IgD-negative memory B cell (primary cell): ENCODE measurements around the gene ATF6. TPM values are rescaled to one million over a fixed set of nuclear protein-coding genes. Genes with fewer than 3 reads are reported as not detected.

Experiments used
- H3K27ac Mint-ChIP-seq, 3 donors: one replicate each; pipeline ENCODE4 v1.8.0; 2020 to 2022; ENCODE audit warnings: mild to moderate bottlenecking in 3 of 3, mixed read lengths in 3 of 3, moderate library complexity in 1 of 3
- H3K27me3 Mint-ChIP-seq: one replicate; pipeline ENCODE4 v1.8.0; 2021; ENCODE audit warnings: mixed read lengths
- H3K36me3 Mint-ChIP-seq: one replicate; pipeline ENCODE4 v1.8.0; 2020; ENCODE audit warnings: mild to moderate bottlenecking, mixed read lengths
- H3K4me1 Mint-ChIP-seq, 3 donors: one replicate each; pipeline ENCODE4 v1.8.0; 2020 to 2022; ENCODE audit warnings: mixed read lengths in 3 of 3, mild to moderate bottlenecking in 1 of 3
- H3K4me3 Mint-ChIP-seq, 4 donors: one replicate each; pipeline ENCODE4 v1.8.0; 2020 to 2022; ENCODE audit warnings: mild to moderate bottlenecking in 4 of 4, mixed read lengths in 4 of 4, moderate library complexity in 3 of 4
- H3K9me3 Mint-ChIP-seq, 3 donors: one replicate each; pipeline ENCODE4 v1.8.0; 2020 to 2021; ENCODE audit warnings: mixed read lengths in 3 of 3, mild to moderate bottlenecking in 1 of 3
- polyA plus RNA-seq: library from polyadenylated mRNA; unstranded; fragments of 300-500 nt; fragmentation: Illumina TruSeq; gene quantifications from one replicate; pipeline ENCODE4 v1.2.3, GENCODE V29; 2021

ATF6 gene
- polyA plus RNA-seq, 1 donor from 2014 or later: 14.3 TPM

DNA sequence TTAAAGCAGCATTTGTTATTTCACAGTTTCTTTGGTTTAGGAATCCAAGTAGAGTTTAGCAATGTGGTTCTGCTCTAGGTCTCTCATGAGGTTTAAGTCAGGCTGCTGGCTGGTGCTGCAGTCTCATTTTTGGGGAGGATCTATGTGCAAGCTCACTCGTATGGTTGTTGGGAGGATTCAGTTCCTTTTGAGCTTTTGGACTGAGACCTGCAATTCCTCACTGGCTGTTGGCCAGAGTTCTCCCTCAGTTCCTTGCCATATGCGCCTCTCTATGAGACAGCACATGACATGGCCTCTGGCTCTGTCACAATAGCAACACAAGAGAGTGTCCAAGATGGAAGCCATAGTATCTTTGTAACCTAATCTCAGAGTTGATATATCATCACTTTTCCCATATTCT lies 166.5 kb downstream of the ATF6 start:
- H3K36me3 Mint-ChIP-seq: peaks cover 19% of the 10 kb centered on the region
- H3K4me3 Mint-ChIP-seq: no peak overlapping the region
- no peaks in the 10 kb centered on the region for H3K9me3 Mint-ChIP-seq
- no peaks in the 10 kb centered on the region for H3K27me3 Mint-ChIP-seq
- H3K4me1 Mint-ChIP-seq: peaks cover 8 to 14% (median 8%) of the 10 kb centered on the region in 3 donors
- H3K27ac Mint-ChIP-seq: no peak overlapping the region

DNA sequence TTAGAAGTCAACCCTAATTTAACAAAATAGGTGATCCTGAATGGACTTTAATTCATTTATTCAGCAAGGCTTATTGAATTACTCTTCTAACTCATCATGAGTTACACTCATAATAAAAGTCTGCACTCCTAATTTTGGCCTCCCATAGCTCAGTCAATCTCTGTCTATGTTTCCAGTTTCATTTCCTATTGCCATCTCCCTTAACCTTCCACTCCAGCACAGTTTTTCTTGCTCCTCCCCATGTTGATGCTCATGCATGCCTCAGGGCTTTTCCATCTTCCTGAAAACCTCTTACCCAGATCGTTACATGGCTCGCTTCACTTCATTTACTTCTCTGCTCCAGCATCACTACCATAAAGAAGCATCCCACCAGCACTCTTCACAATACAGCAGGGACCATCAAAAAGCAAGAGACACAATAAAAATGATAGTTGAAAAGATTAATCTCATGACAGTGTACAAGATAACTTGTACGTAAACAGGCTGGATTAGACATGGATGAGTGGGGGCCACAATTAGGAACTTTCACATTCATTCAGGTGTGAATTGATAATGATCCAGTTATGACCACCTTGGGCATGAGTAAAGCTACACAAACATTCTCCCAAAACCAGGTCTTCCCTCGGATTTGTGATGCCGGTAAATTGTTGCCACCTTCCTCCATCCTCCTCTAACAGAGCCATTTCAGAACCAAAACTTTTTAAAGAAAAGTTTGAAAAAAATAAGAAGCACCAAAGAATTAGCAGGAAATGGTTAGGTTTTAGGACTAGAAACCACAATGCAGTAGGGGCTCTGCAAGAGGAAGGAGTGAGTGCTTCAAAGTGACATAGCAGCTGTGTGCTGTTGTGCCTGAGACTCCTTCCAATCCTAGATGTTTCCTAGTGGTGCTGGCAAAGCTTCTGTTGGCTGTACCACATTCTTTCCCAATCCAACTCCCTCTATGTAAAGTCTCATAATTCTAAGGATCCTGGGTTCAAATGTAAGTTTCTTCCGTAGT lies 167.8 kb downstream of the ATF6 start:
- no peak overlapping the region for H3K4me3 Mint-ChIP-seq
- H3K36me3 Mint-ChIP-seq: peaks cover 18% of the 10 kb centered on the region
- no peaks in the 10 kb centered on the region for H3K27me3 Mint-ChIP-seq
- no peak overlapping the region for H3K27ac Mint-ChIP-seq
- peaks cover 8 to 14% (median 8%) of the 10 kb centered on the region in 3 donors for H3K4me1 Mint-ChIP-seq
- no peaks in the 10 kb centered on the region for H3K9me3 Mint-ChIP-seq

DNA sequence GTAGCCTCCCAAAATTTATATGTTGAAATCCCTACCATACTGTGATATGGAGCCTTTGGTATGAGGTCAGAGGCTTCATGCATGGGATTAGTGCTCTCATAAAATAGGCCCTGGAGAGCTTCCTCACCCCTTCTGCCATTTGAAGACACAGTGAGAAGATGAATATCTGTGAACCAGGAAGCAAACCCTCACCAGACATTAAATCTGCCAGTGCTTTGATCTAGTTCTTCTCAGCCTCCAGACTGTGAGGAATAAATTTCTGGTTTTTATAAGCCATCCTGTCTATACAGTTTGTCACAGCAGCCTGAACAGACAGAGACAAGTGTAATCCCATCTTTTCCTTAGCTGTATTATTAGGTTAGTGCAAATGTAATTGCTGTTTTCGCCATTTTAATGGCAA lies 169.1 kb downstream of the ATF6 start:
- peaks cover 18% of the 10 kb centered on the region for H3K36me3 Mint-ChIP-seq
- no peak overlapping the region for H3K27ac Mint-ChIP-seq
- H3K4me1 Mint-ChIP-seq: peaks cover 8 to 14% (median 8%) of the 10 kb centered on the region in 3 donors
- no peak overlapping the region for H3K4me3 Mint-ChIP-seq
- no peaks in the 10 kb centered on the region for H3K27me3 Mint-ChIP-seq
- no peaks in the 10 kb centered on the region for H3K9me3 Mint-ChIP-seq

DNA sequence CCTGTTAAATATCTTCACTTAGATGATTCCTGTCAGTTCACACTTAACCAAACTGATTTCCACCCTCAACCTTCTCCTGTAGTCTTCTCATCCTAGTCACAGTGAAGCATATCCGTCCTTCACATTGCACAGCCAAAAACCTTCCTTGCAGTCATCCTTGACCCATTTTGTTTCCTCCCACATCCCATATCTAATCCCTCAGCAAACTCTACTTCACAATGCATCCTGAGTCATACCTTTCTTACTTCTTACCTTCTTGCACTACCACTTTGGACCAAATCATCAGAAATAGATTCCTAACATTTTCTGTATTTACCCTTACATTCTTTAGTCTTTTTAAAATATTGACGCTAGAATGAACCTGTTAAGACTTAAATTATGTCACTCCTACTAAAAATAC lies 170.7 kb downstream of the ATF6 start:
- peaks cover 4 to 14% (median 8%) of the 10 kb centered on the region in 3 donors for H3K4me1 Mint-ChIP-seq
- H3K27ac Mint-ChIP-seq: no peak overlapping the region
- peaks cover 21% of the 10 kb centered on the region for H3K36me3 Mint-ChIP-seq
- no peaks in the 10 kb centered on the region for H3K27me3 Mint-ChIP-seq
- H3K4me3 Mint-ChIP-seq: no peak overlapping the region
- H3K9me3 Mint-ChIP-seq: no peaks in the 10 kb centered on the region

DNA sequence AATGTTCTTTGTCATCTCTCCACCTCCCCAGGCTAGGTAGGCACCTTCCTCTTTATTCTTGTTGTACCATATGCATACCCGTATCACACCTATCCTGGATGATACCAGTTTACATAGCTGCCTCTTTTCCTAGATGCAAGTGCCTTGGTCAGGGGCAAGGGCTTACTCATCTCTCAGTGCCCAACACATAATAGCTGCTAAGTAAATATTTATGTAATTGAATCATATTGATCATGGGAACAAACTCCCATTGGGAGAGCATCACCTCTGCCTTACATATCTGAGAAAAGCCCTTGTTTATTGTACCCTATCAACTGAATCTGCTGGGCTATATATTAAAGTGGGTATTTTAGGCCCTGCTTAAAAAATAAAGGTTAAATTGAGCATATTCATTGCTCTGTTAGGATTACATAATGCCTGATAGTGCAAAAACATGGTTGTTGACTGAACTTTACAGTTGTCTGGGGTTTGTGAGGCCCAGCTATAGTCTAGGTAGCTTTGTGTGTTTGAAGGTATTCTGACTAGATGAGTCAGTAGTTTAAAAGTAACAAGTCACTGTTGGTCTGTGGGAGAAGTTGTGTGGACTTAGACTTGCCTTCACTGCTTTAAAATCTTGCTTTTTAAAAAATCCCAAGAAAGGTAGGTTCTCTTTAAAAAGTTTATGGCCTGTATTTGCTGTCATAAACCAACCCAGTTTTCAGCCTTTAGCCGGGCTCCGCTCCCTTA lies 174.9 kb downstream of the ATF6 start:
- H3K4me1 Mint-ChIP-seq: peaks cover 0 to 2% (median 0%) of the 10 kb centered on the region in 3 donors
- H3K36me3 Mint-ChIP-seq: peaks cover 25% of the 10 kb centered on the region
- peak overlapping the region in 1 of 3 donors; percentile 32 for H3K27ac Mint-ChIP-seq
- H3K9me3 Mint-ChIP-seq: no peaks in the 10 kb centered on the region
- H3K27me3 Mint-ChIP-seq: no peaks in the 10 kb centered on the region
- H3K4me3 Mint-ChIP-seq: no peak overlapping the region

DNA sequence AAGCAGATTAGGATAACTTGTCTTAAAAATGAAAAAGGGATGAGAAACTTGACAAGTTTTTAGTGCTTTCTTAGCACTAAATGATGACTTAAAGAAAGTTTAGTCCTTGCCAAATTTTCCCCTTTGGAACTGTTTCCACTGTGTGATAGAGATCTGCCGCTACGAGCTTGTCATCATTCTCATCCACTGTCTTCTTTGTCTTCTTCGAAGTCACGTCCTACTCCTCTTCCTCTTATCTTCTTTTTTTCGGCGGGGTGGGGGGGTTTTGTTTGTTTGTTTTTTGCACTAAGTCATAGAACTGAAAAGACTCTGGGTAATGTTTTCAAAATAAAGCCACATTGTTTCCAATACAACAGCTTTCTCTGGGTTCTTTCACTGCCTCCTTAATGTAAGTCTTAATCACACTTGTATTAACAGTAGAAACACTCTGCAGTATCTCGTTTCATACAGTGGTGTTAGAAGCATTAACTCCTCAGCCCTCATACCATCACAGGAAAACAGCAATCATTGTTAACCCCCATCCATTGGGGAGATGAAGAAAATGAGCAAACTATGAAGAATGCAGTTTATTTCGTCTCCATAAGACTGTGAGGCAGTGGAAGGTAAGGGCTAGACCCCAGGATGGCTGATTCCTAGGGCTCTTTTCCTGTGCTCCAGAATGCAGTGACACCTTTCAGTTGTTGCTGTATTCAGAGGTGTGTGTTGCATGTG lies 175.8 kb downstream of the ATF6 start:
- H3K4me3 Mint-ChIP-seq: no peak overlapping the region
- H3K4me1 Mint-ChIP-seq: peaks cover 0 to 2% (median 0%) of the 10 kb centered on the region in 3 donors
- H3K27ac Mint-ChIP-seq: no peak overlapping the region

DNA sequence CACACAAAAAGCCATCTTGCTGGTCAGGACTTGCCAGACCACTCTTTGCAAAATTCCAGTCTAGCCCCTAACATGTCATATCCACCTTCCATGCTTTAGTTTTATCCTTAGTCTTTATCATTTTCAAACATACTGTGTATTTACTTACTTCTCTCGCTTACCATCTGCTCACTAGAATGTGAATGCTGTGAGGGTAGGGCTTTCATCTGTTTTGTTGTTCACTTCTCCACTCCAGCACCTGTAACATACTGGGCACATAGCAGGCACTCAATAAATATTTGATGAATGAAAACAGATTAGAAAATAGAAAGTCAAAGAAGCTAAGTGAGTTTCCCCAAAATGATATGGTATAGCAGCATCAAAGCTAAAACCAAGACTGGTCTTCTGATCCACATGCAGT lies 177.6 kb downstream of the ATF6 start:
- peaks cover 19% of the 10 kb centered on the region for H3K36me3 Mint-ChIP-seq
- H3K4me3 Mint-ChIP-seq: peak overlapping the region in 1 of 4 donors; percentile 7
- H3K27me3 Mint-ChIP-seq: no peaks in the 10 kb centered on the region
- H3K4me1 Mint-ChIP-seq: peaks cover 0 to 2% (median 0%) of the 10 kb centered on the region in 3 donors
- H3K27ac Mint-ChIP-seq: peak overlapping the region in 1 of 3 donors; percentile 2
- no peaks in the 10 kb centered on the region for H3K9me3 Mint-ChIP-seq

More for the DNA sequence above, 175.8 kb downstream of the ATF6 start:
- Mint-ChIP-seq H3K36me3 (peaks cover 22% of the 10 kb centered on the region), H3K27me3 (no peaks in the 10 kb centered on the region), H3K9me3 (no peaks in the 10 kb centered on the region)

DNA sequence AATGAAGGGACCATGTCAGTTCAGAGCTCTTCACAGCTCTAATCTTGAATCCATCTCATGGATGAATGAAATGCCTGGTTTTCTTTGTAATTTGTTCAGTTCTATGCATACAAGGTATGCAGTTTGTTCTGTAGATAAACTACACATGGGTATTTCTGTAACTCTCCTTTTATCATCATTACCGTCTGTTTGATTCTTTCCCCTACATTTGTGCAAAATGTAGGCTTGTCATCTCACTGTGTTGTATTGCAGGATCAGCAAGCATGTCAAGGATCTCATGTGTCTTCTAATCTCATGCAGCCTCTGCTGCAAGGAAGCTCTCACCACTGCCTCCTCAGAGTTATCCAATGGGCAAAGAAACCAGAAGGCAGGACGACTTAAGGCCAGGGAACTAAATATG lies 178.3 kb downstream of the ATF6 start:
- no peak overlapping the region for H3K4me3 Mint-ChIP-seq
- no peaks in the 10 kb centered on the region for H3K27me3 Mint-ChIP-seq
- no peak overlapping the region for H3K27ac Mint-ChIP-seq
- peaks cover 19% of the 10 kb centered on the region for H3K36me3 Mint-ChIP-seq
- no peaks in the 10 kb centered on the region for H3K9me3 Mint-ChIP-seq
- H3K4me1 Mint-ChIP-seq: peaks cover 0 to 2% (median 0%) of the 10 kb centered on the region in 3 donors

DNA sequence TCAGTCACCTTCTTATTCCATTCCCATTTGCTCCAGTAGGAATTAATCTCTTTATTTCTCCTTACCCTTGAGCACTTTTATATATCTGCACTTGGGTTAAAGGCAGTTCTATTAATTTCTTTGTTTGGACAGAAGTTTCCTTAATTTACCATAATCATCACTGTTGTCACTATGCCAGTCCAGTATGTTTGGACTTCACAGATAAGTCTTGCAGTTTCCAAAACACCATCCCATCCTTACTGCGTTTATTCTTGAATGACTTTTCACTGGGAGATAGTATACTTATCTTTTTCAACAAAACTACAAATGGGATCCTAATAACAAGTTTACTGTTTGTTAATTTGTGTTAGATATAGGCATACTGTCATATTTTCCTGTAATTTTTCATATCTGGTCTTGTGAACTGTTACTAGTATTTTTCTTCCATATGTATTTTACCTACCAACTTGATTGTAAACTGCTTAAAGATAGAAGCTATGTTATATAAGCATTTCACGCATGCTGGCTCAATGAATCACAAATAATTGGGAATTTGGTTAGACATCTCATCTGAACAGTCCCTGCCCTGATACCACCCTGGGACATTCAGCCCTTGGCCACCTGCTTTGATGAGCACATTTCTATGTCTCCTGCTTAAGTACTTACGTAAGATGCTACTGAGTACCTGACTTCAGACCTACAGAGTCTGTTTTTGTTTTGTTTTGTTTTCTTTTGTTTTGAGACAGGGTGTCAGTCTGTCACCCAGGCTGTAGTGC lies 179.4 kb downstream of the ATF6 start:
- peaks cover 0 to 2% (median 0%) of the 10 kb centered on the region in 3 donors for H3K4me1 Mint-ChIP-seq
- no peak overlapping the region for H3K4me3 Mint-ChIP-seq
- H3K36me3 Mint-ChIP-seq: peaks cover 21% of the 10 kb centered on the region
- no peak overlapping the region for H3K27ac Mint-ChIP-seq
- H3K9me3 Mint-ChIP-seq: no peaks in the 10 kb centered on the region
- H3K27me3 Mint-ChIP-seq: no peaks in the 10 kb centered on the region

DNA sequence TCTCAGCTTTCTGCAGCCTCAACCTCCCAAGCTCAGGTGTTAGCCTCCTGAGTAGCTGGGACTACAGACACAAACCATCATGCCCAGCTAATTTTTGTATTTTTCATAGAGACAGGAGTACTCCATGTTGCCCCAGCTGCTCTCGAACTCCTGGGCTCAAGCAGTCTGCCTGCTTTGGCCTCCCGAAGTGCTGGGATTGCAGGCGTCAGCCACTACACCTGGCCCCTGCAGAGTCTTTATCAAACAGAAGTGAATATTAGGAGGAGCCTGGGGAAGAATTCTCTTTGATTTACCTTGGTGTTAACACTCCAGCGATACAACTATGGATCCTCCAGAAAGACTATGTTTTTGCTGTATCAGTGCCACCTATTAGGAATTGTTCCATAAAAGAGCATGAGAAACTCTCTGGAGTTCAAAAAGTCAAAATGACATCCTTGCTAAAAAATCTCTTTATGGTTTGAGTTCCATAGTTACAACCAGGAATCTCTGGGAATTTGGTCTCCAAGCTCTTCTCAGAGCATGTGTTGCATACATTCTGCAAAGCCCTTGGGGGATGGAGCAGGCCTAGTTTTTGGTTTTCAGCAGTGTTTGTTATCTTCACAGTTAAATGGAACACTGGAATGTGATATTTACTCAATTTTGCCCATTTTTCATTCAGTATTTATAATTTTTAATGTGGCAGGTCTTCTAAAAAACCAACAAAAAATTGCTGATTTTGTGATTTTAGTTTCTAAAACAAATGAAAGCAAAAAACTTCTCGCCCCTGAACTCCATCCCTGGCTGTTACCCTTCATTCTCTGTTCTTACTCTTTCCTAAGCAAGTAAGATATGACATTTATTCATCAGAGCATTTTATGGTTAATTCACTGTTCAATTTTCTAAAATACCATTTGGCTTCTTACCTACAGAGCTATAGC lies 180.2 kb downstream of the ATF6 start:
- H3K27me3 Mint-ChIP-seq: no peaks in the 10 kb centered on the region
- H3K4me1 Mint-ChIP-seq: peaks cover 0 to 2% (median under 1%) of the 10 kb centered on the region in 3 donors
- H3K27ac Mint-ChIP-seq: no peak overlapping the region
- no peaks in the 10 kb centered on the region for H3K9me3 Mint-ChIP-seq
- H3K4me3 Mint-ChIP-seq: no peak overlapping the region
- peaks cover 21% of the 10 kb centered on the region for H3K36me3 Mint-ChIP-seq

DNA sequence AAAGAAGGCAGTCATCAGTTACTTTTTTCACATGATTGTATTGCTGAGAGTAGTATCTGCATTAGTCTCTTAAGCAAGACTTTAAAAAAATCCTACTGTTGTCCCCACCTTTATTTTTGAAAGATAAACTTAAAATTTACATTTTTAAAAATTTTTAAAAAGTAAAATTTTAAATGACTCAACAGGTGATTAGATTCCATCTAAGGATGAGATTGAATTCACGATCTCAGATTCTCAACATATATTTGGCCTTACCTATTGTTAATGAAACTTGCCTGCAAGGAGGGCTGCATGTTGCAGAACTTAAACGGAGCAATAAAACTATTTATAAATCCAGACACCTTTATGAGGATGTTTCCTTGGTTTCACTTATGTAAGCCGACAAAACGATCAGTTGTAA lies 182.3 kb downstream of the ATF6 start:
- H3K4me3 Mint-ChIP-seq: no peak overlapping the region
- peaks cover 14% of the 10 kb centered on the region for H3K36me3 Mint-ChIP-seq
- no peaks in the 10 kb centered on the region for H3K9me3 Mint-ChIP-seq
- H3K27ac Mint-ChIP-seq: no peak overlapping the region
- no peaks in the 10 kb centered on the region for H3K27me3 Mint-ChIP-seq
- H3K4me1 Mint-ChIP-seq: peaks cover 3 to 9% (median 4%) of the 10 kb centered on the region in 3 donors

DNA sequence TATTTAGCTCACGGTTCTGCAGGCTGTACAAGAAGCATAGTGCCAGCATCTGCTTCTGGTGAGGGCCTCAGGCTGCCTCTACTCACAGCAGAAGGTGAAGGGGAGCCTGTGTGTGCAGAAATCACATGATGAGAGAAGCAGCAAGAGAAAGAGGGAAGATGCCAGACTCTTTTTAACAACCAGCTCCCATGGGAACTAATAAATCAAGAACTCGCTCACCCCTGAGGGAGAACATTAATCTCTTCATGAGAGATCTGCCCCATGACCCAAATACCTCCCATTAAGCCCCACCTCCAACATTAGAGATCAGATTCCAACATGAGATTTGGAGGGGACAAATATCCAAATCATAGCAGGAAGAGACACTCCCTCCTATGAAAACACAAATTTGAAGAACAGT lies 183.4 kb downstream of the ATF6 start:
- Mint-ChIP-seq H3K27ac (no peak overlapping the region), H3K27me3 (no peaks in the 10 kb centered on the region), H3K9me3 (no peaks in the 10 kb centered on the region), H3K36me3 (peaks cover 13% of the 10 kb centered on the region), H3K4me3 (no peak overlapping the region), H3K4me1 (peaks cover 4 to 8% (median 5%) of the 10 kb centered on the region in 3 donors)

DNA sequence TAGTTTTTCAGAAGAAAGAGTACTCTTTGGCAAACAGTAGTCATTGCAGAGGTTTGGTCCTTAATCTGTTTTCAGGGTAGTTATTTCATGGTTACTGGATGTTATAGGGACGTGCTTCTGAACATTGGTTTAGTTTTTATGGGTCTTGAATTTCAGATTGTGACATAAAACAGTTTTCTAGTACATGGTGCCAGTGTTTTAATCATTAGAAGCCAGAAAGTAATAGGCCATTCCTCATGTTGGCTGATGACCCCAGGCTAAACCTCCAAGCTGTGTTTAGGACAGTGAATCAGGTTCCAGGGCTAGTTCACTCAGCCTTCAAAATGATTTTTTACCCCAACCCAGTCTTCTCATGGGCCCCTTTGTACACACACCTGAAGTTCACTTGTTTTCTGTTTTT lies 184.3 kb downstream of the ATF6 start:
- Mint-ChIP-seq H3K4me1 (peaks cover 4 to 8% (median 5%) of the 10 kb centered on the region in 3 donors), H3K9me3 (no peaks in the 10 kb centered on the region), H3K27ac (peak overlapping the region in 1 of 3 donors; percentile 61)

More for the DNA sequence above, 184.3 kb downstream of the ATF6 start:
- no peak overlapping the region for H3K4me3 Mint-ChIP-seq
- peaks cover 15% of the 10 kb centered on the region for H3K36me3 Mint-ChIP-seq
- H3K27me3 Mint-ChIP-seq: no peaks in the 10 kb centered on the region
